Upper lobe of left lung (tissue), 6 donors: ENCODE measurements around the gene SHISAL1. TPM values are rescaled to one million over a fixed set of nuclear protein-coding genes. Genes with fewer than 3 reads are reported as not detected.

Experiments used
- ATAC-seq, 2 donors: fragments of 200-7000 bp; cut with Tn5 transposase; one replicate each; pipeline ENCODE4 v1.9.1; 2022; ENCODE audit warnings: mild to moderate bottlenecking in 2 of 2, moderate library complexity in 2 of 2; ENCODE audit not compliant: low FRiP score in 2 of 2
- DNase-seq, 2 donors: peaks; one replicate each; pipeline ENCODE4 v3.0.0-alpha.2; 2019 to 2020
- H3K27ac ChIP-seq, 4 donors: fragments of 200-600 bp; sonication (generic); one replicate each; pipeline ENCODE4 v1.5.1; 2016 to 2019
- H3K27me3 ChIP-seq, 4 donors: fragments of 200-600 bp; sonication (generic); one replicate each; pipeline ENCODE4 v1.5.1; 2017 to 2019
- H3K36me3 ChIP-seq, 4 donors: fragments of 200-600 bp; sonication (generic); one replicate each; pipeline ENCODE4 v1.5.1; 2016 to 2019
- H3K4me1 ChIP-seq, 4 donors: fragments of 200-600 bp; sonication (generic); one replicate each; pipeline ENCODE4 v1.5.1; 2018 to 2019
- H3K4me3 ChIP-seq, 4 donors: fragments of 200-600 bp; sonication (generic); one replicate each; pipeline ENCODE4 v1.5.1; 2017 to 2019; ENCODE audit warnings: mild to moderate bottlenecking in 2 of 4, moderate library complexity in 1 of 4
- H3K9me3 ChIP-seq, 4 donors: fragments of 200-600 bp; sonication (generic); one replicate each; pipeline ENCODE4 v1.5.1; 2018 to 2019
- EP300 ChIP-seq, 4 donors: sonication (generic); formaldehyde crosslinking; IDR thresholded peaks; one replicate each; pipeline ENCODE4 v1.5.1; 2017; ENCODE audit warnings: antibody characterized with exemption in 4 of 4, control low read depth in 2 of 4
- POLR2A ChIP-seq, 4 donors: fragments of 450-650 bp; IDR thresholded peaks; one replicate each; pipeline ENCODE4 v1.5.1; 2016 to 2017; ENCODE audit warnings: antibody characterized with exemption in 4 of 4, mild to moderate bottlenecking in 2 of 4
- POLR2AphosphoS5 ChIP-seq, 2 donors: sonication (generic); formaldehyde crosslinking; IDR thresholded peaks; one replicate each; pipeline ENCODE4 v1.5.1; 2017; ENCODE audit warnings: antibody characterized with exemption in 2 of 2
- WGBS, 2 donors: methylation state at CpG; one replicate each; pipeline ENCODE4 v1.1.5; 2017 to 2018; 5-methylcytosine and 5-hydroxymethylcytosine counted together
- total RNA-seq, 6 donors: library from RNA; depleted of rRNA in 4 of 6; stranded (reverse); fragments of >200 nt in 4 of 6; gene quantifications; one replicate each; pipeline versions ENCODE4 v1.1.0 to v1.2.1, GENCODE V29; 2016 to 2021
- TF ChIP-seq, protein P1 (sequence below), 6 experiments: fragments of 450-650 bp in 4 of 6; fragments of 200-600 bp in 2 of 6; sonication (generic) in 2 of 6; IDR thresholded peaks; one replicate each; pipeline ENCODE4 v1.5.1; 2016 to 2019; ENCODE audit warnings: antibody characterized with exemption in 6 of 6
- donor health status: DM: no; HTN: no; CAD: no; lungs with moderate emphysema.
- donor health status: DM: no; HTN: yes; CAD: no; lungs with severe emphysema.

SHISAL1 gene
- total RNA-seq, 6 donors from 2014 or later, result 0.11 to 1.0 (median 0.20) TPM; not detected in 1

DNA sequence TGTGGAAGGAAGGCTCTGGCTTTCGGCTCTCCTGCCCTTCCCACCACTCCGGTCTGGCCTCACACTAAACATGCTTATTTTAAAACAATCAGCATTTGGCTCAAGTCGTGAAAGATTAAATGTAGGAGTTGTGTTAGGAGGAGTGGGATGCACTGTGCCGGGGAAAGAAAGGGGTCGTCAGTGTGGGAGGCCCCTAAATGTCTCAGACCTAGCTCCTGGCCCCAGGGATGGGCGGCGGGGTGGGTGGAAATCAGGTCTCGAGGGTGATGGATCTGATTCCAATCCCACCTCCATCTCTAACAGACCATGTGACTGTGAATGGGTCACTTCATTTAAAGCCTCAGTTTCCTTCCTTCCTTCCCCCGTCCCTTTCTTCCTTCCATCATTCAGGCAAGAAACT lies 6.9 kb upstream of the SHISAL1 start:
- Histone ChIP-seq H3K4me3 (no peak overlapping the region), H3K27me3 (no peaks in the 10 kb centered on the region), H3K36me3 (no peaks in the 10 kb centered on the region), H3K4me1 (no peaks in the 10 kb centered on the region), H3K27ac (no peak overlapping the region), H3K9me3 (no peaks in the 10 kb centered on the region)
- ATAC-seq (no peak), DNase-seq (no peak)
- TF ChIP-seq POLR2AphosphoS5 (IDR thresholded peaks at IDR 0.05) (no peak), POLR2A (IDR thresholded peaks at IDR 0.05) (no peak), EP300 (IDR thresholded peaks at IDR 0.05) (no peak)
- TF ChIP-seq, protein P1, sequence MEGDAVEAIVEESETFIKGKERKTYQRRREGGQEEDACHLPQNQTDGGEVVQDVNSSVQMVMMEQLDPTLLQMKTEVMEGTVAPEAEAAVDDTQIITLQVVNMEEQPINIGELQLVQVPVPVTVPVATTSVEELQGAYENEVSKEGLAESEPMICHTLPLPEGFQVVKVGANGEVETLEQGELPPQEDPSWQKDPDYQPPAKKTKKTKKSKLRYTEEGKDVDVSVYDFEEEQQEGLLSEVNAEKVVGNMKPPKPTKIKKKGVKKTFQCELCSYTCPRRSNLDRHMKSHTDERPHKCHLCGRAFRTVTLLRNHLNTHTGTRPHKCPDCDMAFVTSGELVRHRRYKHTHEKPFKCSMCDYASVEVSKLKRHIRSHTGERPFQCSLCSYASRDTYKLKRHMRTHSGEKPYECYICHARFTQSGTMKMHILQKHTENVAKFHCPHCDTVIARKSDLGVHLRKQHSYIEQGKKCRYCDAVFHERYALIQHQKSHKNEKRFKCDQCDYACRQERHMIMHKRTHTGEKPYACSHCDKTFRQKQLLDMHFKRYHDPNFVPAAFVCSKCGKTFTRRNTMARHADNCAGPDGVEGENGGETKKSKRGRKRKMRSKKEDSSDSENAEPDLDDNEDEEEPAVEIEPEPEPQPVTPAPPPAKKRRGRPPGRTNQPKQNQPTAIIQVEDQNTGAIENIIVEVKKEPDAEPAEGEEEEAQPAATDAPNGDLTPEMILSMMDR (IDR thresholded peaks at IDR 0.05), result no peak
- WGBS, 2 donors, result 75 to 85% methylated on average over 9 of the region's 9 CpGs

DNA sequence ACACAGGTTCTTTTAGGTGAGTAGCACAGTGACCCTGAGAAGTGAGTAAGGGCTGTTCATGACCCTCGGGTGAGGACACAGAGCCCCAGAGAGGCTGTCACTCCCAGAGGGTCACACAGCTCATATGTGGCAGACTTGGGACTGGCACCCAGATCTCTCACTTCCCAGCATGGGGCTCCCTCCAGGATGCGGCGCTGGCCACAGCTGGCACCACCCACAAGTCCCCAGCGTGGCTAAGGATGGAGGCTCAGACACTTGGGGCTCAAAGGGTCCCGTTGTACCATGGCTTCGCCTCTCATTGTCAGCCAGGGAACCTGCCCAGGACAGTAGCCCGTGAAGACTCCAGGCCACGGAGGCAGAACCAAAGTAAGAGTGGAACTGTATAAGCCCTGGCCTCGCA lies 6.0 kb upstream of the SHISAL1 start:
- no peaks in the 10 kb centered on the region for H3K36me3 ChIP-seq
- no peaks in the 10 kb centered on the region for H3K9me3 ChIP-seq
- WGBS, 2 donors, result 92 to 93% methylated on average over 7 to 9 of the region's 9 CpGs
- H3K4me3 ChIP-seq, result no peak overlapping the region
- H3K27me3 ChIP-seq, result no peaks in the 10 kb centered on the region
- TF ChIP-seq POLR2A (IDR thresholded peaks at IDR 0.05) (no peak), EP300 (IDR thresholded peaks at IDR 0.05) (no peak), POLR2AphosphoS5 (IDR thresholded peaks at IDR 0.05) (no peak)
- TF ChIP-seq, protein P1 (IDR thresholded peaks at IDR 0.05), result no peak
- no peak for DNase-seq
- H3K27ac ChIP-seq, result no peak overlapping the region
- H3K4me1 ChIP-seq, result no peaks in the 10 kb centered on the region
- peak in 1 of 2 donors; percentile 9 for ATAC-seq

DNA sequence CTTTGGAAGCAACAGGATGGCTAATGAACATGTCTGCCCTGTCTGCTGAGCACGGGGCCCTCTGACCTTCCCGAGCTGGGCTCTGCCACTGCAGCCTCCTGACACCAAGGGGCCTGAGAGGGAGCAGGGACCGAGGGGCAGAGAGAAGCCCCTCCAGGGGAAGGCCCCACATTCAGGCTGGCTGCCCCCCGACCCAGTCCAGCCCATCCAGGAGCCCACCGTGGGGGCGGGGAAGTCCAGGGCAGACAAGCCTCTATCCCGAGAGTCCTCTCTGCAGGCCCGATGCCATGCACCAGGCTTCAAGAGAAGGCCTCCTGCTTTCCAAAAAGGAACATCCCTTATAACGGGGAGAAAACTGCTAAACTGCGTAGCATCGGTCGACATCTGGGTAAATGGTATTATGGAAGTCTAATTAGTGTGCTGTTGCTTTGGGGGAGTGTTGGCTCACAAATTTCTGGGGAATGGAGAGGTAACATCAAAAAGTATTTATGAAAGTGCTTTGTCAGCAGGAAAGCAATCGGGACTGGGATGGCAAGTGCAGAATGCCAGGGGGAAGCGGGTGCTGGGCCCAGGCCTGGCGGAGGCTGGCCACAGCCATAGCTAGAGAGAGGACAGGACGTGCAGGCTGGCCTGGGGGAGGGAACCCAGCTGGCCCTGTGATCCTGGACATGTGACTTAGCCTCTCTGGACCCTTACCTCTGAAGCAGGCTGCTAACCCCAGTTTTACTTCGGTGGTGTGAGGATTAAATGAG lies 5.3 kb upstream of the SHISAL1 start:
- TF ChIP-seq POLR2A (IDR thresholded peaks at IDR 0.05) (no peak), EP300 (IDR thresholded peaks at IDR 0.05) (no peak), POLR2AphosphoS5 (IDR thresholded peaks at IDR 0.05) (no peak)
- TF ChIP-seq, protein P1 (IDR thresholded peaks at IDR 0.05), result no peak
- H3K27ac ChIP-seq, result no peak overlapping the region
- H3K4me3 ChIP-seq, result no peak overlapping the region
- no peaks in the 10 kb centered on the region for H3K27me3 ChIP-seq
- no peaks in the 10 kb centered on the region for H3K4me1 ChIP-seq
- DNase-seq (no peak), ATAC-seq (no peak)
- WGBS, 2 donors, result 81 to 86% methylated on average over 11 to 17 of the region's 17 CpGs
- no peaks in the 10 kb centered on the region for H3K9me3 ChIP-seq
- H3K36me3 ChIP-seq, result no peaks in the 10 kb centered on the region

DNA sequence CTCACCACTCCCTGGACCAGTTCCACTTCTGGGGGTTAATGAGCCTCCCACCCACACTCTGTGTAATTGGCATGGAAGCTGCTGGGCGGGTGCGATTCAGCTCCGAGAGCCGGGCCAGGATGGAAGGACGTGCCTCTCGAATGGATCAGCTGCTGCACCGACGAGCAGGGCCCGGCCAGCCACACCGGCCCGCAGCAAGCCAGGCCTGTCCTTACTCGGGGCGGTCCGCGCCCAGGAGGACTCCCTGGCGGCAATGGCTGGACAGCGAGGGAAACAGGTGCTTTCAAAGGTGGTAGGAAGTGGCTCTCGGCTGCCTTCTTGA lies 4.3 kb upstream of the SHISAL1 start:
- H3K4me1 ChIP-seq, result no peaks in the 10 kb centered on the region
- H3K9me3 ChIP-seq, result no peaks in the 10 kb centered on the region
- no peaks in the 10 kb centered on the region for H3K36me3 ChIP-seq
- ATAC-seq, result no peak
- H3K27ac ChIP-seq, result no peak overlapping the region
- TF ChIP-seq POLR2AphosphoS5 (IDR thresholded peaks at IDR 0.05), result no peak
- no peak for TF ChIP-seq EP300 (IDR thresholded peaks at IDR 0.05)
- TF ChIP-seq POLR2A (IDR thresholded peaks at IDR 0.05), result no peak
- TF ChIP-seq, protein P1 (IDR thresholded peaks at IDR 0.05), result no peak
- H3K4me3 ChIP-seq, result no peak overlapping the region
- 87 to 94% methylated on average over 3 to 18 of the region's 18 CpGs for WGBS, 2 donors
- no peaks in the 10 kb centered on the region for H3K27me3 ChIP-seq
- peak in 1 of 2 donors; percentile 77 for DNase-seq
